Stimulated activated CD4-positive, alpha-beta T cell treated with anti-CD3 and anti-CD28 coated beads, Interleukin-12 subunit alpha, Interleukin-12 subunit beta, amount 100 ng/mL, for 4 hours (primary cell): ENCODE measurements around the gene EDEM3.
"Not testable (repeated sequence)": the region's sequence is repeated elsewhere in the genome, so short reads cannot be mapped to it uniquely, and the experiment has no call there.

Experiments
- DNase-seq: peaks from one replicate; pipeline ENCODE4 v3.0.0-alpha.2; 2020

The EDEM3 gene, protein sequence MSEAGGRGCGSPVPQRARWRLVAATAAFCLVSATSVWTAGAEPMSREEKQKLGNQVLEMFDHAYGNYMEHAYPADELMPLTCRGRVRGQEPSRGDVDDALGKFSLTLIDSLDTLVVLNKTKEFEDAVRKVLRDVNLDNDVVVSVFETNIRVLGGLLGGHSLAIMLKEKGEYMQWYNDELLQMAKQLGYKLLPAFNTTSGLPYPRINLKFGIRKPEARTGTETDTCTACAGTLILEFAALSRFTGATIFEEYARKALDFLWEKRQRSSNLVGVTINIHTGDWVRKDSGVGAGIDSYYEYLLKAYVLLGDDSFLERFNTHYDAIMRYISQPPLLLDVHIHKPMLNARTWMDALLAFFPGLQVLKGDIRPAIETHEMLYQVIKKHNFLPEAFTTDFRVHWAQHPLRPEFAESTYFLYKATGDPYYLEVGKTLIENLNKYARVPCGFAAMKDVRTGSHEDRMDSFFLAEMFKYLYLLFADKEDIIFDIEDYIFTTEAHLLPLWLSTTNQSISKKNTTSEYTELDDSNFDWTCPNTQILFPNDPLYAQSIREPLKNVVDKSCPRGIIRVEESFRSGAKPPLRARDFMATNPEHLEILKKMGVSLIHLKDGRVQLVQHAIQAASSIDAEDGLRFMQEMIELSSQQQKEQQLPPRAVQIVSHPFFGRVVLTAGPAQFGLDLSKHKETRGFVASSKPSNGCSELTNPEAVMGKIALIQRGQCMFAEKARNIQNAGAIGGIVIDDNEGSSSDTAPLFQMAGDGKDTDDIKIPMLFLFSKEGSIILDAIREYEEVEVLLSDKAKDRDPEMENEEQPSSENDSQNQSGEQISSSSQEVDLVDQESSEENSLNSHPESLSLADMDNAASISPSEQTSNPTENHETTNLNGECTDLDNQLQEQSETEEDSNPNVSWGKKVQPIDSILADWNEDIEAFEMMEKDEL

DNA sequence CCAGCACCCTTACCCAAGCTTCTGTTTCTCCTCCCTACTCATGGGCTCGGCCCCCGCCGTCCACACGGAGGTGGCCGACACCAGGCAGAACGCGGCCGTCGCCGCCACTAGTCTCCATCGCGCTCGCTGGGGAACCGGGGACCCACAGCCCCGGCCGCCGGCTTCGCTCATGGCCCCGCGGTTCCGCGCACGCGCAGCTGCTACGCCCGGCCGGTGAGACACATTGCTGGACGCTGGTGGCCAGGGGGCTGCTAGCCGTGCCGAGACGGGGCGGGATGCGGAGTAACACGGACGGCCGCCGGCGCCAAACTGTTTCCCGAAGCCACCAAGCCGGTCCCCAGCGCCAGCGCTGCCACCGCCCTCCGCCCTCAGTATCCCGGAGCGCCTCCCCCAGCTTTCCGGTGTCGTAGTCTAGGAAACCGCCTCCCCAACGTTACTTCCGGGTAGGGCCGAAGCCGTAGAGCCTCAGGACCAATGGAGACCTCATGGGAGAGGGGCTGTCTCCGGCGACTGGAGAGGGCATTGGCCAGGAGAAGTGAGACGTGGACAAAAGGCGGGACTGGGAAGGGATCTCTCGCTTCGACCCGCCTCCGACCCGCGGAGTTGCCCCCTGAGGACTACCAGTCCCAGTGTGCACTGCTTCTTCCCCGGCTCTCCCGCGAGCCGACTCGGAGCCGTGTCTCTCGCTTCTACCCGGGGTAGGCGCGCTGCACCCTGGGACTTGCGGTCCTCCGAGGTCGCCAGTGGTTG lies at the start of gene EDEM3:
Gene EDEM3, minus strand, starts transcription at position 383 of the 750 bp plus-strand sequence. Its CDS starts 212 bp downstream, at position 171.
- peak; percentile 94 for DNase-seq

DNA sequence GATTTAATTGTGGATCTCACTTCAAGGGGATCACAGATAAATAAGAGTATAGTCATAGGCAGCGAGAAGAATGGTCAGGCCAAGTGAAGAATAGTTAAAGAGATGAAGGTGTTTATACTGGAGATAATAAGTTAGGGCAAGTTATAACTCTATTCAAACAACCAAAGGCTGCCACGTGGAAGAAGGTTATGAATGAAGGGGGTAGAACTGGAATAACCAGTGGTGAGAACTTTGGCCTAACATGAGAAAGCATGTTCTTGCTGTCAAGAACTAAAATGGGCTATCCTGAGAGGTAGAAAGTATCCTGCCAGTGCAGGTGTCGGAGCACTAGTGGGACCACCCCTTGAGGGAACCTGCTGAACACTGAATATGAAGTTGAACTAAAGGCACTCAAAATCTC lies 49.6 kb upstream of the EDEM3 start:
- no peak for DNase-seq

GRCh38 chr1:184803180-184803492 lies 48.5 kb upstream of the EDEM3 start:
- DNase-seq: no peak

DNA sequence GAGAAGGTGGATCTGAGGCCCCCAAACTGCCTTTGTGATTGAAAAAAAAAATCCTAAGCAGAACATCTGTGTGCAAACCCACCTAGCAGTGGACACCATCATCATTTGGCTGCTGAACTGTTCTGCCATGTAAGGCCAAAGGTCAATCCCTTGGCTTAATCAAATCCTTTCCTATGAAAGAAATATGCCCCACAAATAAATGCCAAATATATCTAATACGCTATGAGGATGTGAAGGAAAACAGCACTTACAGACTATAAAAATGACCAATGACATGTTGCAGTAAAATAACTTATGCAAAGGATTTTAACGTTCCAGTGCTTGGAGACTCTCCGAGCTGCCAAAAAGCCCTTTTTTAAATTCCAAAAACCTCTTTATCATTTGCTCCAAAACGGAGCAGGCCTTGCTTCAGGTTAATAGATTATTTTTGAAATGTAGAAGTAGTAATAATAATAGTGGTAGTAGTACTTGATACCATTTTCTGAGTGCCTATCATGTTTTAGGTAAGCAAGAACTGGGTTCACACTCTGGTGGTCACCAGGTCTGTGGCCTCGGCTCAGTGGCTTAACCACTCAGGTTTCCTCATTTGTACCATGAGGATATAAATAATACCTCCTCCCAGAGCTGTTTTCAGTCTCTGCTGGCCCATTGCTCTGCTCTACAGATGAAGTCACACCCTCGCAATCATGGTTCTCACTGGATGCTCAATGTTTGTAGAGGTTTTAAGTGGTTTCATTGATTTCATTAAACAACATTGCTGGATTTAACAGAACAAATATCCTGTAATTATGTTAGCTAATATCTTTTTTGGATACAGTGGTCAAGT lies 47.9 kb upstream of the EDEM3 start:
- DNase-seq: no peak

DNA sequence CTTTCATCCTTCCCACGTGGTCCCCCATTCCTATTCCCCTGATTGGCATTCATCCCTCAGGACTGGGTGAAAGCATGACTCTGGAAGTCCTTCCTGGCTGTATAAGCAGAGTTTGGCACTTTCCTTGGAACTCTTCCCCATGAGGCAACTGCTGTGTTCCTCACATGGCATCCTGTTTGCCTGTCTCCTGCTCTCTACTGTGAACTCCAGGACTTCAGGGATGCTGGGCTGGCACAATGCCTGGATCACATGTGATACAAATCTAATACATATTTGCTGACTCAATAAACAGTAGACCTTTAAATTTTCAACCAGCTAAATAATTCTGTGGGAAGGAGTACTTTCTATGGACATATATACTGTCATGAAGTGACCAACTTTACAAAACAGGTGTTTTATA lies 46.8 kb upstream of the EDEM3 start:
- DNase-seq: no peak

DNA sequence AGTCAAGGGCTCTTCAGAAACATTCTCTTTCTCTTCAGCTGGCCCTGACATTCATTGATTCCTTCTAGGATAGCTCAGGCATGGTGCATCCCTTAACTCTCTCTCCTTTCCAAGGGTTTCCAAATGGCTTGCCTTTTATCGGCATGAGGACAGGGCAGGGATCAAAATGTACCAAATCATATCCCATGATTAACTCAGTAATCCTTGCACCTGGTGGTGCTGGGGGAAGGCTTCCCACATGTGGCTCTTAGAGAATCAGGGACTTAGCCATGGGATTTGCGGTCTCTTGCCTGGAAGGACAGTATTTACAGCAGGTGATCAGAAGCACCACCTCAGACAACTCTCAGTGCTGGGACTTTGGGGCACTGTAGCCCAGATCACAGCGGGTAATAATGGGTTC lies 46.2 kb upstream of the EDEM3 start:
- no peak for DNase-seq

- DNase-seq: no peak
Measured at GRCh38 chr1:184793967-184794366, 39.3 kb upstream of the EDEM3 start.

GRCh38 chr1:184792450-184792969 lies 37.9 kb upstream of the EDEM3 start:
- no peak for DNase-seq

- DNase-seq: no peak
Measured at GRCh38 chr1:184791550-184791900, 36.9 kb upstream of the EDEM3 start.

DNA sequence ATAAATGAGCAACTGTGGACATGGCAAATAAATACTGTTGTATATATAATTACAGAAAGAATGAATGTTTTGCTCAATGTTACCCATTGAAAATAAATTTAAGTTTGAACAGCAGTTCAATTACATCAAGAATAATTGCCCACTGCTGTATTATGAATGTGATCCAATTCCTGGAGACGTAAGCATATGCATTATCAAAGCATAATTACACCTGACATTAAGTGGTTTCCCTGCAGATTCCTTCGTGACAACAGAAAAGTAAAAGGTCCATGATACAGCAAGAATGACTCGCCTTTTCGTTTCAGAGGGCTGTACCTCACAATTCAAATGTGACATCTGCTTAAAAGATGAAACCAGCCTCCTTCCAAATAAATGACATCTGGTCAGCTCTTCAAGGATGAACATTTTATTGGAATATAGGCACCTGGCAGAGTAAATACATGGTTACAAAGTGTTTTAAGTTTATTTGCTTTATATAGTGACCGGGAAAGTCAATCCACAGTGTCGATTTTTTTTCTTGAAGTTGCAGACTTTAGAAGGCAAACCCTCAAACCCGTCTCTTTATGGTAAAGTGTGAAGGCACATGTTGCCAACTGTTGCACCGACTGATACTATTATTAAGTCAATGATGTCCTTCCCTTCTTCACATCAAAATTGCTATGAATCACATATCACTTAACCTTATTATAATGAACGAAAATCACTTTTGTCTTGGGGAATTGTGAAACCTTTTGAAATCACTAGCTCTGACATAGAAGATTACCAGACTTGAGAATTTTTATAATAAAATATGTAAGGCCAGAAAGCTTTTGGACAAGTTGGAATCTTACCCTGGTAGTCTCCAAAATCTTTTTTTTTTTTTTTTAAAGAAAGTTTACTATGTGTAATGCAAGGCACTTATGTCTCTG lies 36.2 kb upstream of the EDEM3 start:
- DNase-seq: no peak

DNA sequence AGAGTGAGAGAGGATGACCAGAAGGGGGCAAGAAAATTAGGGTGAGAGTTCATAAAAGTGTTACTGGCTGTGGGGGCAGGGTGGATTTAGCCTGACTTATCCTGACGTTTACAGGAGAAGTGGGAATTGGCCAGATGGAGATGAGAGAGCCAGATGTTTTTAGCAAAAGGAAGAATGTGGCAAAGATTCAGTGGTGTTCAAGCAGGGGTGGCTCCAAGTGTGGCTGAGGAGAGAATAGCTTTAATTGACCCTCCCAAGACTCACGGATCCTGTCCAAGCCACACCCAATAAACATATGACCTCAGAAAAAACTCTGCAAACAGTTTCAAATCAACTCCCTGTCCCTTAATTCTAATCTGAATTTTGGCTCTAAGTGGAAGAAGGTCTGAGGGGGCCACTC lies 35.2 kb upstream of the EDEM3 start:
- DNase-seq: no peak

GRCh38 chr1:184788970-184789369 lies 34.3 kb upstream of the EDEM3 start:
- DNase-seq: no peak

DNA sequence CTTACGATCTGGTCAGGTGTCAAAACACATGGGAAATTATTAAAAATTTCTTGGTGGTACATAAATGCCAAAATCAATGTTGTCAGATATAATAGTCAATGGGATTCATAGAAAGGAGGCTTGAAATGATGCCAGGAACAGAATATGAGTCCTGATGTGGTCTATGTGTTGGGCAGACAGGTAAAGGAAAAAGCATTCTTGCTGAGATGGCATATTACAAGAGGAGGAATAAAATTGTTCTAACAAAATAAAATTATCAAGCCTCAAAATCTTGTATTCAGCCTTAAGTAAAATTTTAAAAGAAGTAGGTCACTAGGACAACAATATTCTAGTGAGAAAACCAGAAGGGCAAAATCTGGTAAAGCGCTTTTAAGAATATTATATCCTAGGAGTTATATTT lies 30.9 kb upstream of the EDEM3 start:
- DNase-seq: no peak

- not testable (repeated sequence) for DNase-seq
Measured at GRCh38 chr1:184783723-184784122, 29.1 kb upstream of the EDEM3 start.

- DNase-seq: no peak
Measured at GRCh38 chr1:184781941-184782340, 27.3 kb upstream of the EDEM3 start.

DNA sequence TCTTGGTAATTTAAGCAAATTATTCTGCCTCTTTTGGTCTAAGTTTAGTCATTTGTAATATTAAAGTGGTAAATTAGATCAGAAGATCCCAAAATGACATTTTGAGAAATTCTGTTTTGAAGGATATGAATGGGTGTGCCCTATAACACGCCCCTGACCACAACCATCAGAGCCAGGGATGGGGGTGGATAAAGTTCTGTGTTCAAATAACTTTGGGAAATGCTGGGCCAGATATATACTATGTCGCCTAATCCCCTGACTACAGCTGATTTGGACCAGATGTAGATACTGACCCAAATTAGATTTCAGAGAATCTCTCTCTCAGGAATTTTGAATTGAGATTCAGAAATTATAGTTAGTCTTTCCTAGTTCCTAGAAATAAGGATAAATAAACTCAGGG lies 21.2 kb upstream of the EDEM3 start:
- DNase-seq: no peak

GRCh38 chr1:184775329-184775728 lies 20.7 kb upstream of the EDEM3 start:
- DNase-seq: no peak

- no peak for DNase-seq
Measured at GRCh38 chr1:184773762-184774320, 19.2 kb upstream of the EDEM3 start.

- DNase-seq: no peak
Measured at GRCh38 chr1:184771190-184771691, 16.6 kb upstream of the EDEM3 start.

DNA sequence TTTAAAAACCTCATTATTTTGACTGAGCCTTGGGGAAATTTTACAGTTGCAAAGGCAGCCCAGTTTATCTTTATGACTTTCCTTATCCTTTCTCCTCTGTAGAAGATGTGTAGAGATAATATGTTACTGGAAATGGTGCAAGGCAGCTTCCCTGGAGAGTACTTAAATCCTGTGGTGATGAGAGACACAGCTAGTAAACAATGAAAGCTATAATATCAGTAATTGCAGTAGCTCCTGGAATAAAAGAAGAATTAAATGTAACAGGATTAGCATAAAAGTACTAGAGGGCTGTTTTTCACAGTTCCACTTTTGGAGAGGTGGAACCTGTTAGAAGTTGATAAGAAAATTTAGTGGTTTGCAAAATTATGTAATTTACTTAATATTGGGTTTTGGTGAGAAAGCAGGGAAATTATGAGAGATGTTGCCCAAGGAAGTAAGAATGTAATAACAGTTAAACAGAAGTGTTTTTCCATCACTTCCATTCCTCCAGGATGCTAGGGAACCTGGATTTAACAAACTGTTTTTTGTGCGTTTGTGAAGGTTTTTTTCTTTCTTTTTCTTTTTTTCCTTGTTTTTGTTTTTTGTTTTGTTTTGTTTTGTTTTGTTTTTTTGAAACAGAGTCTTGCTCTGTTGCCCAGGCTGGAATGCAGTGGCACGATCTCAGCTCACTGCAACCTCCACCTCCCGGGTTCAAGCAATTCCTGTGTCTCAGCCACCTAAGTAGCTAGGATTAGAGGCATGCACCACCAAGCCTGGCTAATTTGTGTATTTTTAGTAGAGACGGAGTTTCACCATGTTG lies 15.7 kb upstream of the EDEM3 start:
- DNase-seq: no peak
